Measurements from ENCODE around the gene YRDC. TPM values are rescaled to one million over a fixed set of nuclear protein-coding genes. Genes with fewer than 3 reads are reported as not detected.

Gene YRDC
- total and polyA plus RNA-seq, 2 experiments from 2014 or later: 18.4 to 46.0 TPM

DNA sequence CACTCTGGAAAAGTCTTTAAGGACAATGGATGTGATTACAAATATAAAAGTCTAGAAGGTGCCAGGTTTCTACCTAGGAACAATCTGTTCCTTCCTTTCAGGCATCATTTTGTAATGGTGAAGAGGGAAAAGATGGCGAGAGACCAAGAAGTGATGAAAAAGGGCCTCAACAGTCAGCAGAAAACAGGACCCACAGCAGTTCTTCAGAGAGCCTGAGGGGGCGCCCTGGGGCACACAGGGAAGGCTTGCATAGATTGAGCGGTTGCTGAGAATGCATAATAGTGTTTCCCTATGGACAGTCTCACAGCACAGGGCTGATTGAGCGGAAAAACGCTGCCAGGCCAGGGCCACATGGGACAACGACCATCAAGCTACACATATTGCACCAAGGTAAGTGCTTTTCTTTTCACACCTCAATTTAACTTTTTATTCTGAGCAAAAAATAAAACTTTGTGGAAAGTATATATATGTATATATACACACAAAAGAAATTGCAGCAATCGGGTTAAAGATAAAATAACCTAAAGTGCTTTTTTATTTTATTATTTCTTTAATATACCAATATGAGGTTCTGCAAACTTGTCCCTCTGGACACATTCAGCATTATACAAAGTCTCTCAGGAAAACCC lies 3.1 kb upstream of the YRDC start:
- Histone ChIP-seq H3K27ac (ENCODE audit: low read depth) (no peak overlapping the region), H3K27me3 (ENCODE audit: insufficient read depth) (no peaks in the 10 kb centered on the region), H3F3A (replicated peaks; ENCODE audit: low read depth) (peaks cover 9% of the 10 kb centered on the region; the same call in 1 of the 2 replicates), H3K4me1 (ENCODE audit: insufficient read depth) (peaks cover 13% of the 10 kb centered on the region), H3K4me2 (no peak overlapping the region), H3K4me3 (no peak overlapping the region), H3K36me3 (ENCODE audit: insufficient read depth) (peaks cover 9% of the 10 kb centered on the region), H2AFZ (no peak overlapping the region), H3K79me2 (replicated peaks; ENCODE audit: insufficient read depth) (peaks cover 28% of the 10 kb centered on the region), H4K20me1 (replicated peaks; ENCODE audit: insufficient read depth) (peaks cover 15% of the 10 kb centered on the region; the same call in 1 of the 2 replicates), H3K9me2 (ENCODE audit: insufficient read depth) (no peaks in the 10 kb centered on the region)
- Mint-ChIP-seq H3K4me3 (no peak overlapping the region; the same call in 2 of the 3 replicates), H3K4me1 (peaks cover 20% of the 10 kb centered on the region), H3K27ac (peak overlapping the region; percentile 30; the same call in 1 of the 2 replicates), H3K9me3 (no peaks in the 10 kb centered on the region), H3K36me3 (ENCODE audit: low read depth) (peaks cover 31% of the 10 kb centered on the region), H3K27me3 (ENCODE audit: insufficient read depth, low read depth, poor library complexity) (peaks cover 16% of the 10 kb centered on the region)
- ATAC-seq (peak; percentile 32), DNase-seq (ENCODE audit: low spot score) (peak; percentile 94)
- TF ChIP-seq, protein P1, sequence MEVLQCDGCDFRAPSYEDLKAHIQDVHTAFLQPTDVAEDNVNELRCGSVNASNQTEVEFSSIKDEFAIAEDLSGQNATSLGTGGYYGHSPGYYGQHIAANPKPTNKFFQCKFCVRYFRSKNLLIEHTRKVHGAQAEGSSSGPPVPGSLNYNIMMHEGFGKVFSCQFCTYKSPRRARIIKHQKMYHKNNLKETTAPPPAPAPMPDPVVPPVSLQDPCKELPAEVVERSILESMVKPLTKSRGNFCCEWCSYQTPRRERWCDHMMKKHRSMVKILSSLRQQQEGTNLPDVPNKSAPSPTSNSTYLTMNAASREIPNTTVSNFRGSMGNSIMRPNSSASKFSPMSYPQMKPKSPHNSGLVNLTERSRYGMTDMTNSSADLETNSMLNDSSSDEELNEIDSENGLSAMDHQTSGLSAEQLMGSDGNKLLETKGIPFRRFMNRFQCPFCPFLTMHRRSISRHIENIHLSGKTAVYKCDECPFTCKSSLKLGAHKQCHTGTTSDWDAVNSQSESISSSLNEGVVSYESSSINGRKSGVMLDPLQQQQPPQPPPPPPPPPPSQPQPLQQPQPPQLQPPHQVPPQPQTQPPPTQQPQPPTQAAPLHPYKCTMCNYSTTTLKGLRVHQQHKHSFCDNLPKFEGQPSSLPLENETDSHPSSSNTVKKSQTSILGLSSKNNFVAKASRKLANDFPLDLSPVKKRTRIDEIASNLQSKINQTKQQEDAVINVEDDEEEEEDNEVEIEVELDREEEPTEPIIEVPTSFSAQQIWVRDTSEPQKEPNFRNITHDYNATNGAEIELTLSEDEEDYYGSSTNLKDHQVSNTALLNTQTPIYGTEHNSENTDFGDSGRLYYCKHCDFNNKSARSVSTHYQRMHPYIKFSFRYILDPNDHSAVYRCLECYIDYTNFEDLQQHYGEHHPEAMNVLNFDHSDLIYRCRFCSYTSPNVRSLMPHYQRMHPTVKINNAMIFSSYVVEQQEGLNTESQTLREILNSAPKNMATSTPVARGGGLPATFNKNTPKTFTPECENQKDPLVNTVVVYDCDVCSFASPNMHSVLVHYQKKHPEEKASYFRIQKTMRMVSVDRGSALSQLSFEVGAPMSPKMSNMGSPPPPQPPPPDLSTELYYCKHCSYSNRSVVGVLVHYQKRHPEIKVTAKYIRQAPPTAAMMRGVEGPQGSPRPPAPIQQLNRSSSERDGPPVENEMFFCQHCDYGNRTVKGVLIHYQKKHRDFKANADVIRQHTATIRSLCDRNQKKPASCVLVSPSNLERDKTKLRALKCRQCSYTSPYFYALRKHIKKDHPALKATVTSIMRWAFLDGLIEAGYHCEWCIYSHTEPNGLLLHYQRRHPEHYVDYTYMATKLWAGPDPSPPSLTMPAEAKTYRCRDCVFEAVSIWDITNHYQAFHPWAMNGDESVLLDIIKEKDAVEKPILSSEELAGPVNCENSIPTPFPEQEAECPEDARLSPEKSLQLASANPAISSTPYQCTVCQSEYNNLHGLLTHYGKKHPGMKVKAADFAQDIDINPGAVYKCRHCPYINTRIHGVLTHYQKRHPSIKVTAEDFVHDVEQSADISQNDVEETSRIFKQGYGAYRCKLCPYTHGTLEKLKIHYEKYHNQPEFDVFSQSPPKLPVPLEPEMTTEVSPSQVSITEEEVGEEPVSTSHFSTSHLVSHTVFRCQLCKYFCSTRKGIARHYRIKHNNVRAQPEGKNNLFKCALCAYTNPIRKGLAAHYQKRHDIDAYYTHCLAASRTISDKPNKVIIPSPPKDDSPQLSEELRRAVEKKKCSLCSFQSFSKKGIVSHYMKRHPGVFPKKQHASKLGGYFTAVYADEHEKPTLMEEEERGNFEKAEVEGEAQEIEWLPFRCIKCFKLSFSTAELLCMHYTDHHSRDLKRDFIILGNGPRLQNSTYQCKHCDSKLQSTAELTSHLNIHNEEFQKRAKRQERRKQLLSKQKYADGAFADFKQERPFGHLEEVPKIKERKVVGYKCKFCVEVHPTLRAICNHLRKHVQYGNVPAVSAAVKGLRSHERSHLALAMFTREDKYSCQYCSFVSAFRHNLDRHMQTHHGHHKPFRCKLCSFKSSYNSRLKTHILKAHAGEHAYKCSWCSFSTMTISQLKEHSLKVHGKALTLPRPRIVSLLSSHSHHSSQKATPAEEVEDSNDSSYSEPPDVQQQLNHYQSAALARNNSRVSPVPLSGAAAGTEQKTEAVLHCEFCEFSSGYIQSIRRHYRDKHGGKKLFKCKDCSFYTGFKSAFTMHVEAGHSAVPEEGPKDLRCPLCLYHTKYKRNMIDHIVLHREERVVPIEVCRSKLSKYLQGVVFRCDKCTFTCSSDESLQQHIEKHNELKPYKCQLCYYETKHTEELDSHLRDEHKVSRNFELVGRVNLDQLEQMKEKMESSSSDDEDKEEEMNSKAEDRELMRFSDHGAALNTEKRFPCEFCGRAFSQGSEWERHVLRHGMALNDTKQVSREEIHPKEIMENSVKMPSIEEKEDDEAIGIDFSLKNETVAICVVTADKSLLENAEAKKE (CRISPR knock-in tag; IDR thresholded peaks at IDR 0.05): no peak
- TF ChIP-seq, protein P2, sequence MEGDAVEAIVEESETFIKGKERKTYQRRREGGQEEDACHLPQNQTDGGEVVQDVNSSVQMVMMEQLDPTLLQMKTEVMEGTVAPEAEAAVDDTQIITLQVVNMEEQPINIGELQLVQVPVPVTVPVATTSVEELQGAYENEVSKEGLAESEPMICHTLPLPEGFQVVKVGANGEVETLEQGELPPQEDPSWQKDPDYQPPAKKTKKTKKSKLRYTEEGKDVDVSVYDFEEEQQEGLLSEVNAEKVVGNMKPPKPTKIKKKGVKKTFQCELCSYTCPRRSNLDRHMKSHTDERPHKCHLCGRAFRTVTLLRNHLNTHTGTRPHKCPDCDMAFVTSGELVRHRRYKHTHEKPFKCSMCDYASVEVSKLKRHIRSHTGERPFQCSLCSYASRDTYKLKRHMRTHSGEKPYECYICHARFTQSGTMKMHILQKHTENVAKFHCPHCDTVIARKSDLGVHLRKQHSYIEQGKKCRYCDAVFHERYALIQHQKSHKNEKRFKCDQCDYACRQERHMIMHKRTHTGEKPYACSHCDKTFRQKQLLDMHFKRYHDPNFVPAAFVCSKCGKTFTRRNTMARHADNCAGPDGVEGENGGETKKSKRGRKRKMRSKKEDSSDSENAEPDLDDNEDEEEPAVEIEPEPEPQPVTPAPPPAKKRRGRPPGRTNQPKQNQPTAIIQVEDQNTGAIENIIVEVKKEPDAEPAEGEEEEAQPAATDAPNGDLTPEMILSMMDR (conservative IDR thresholded peaks at IDR 0.05; ENCODE audit: low read depth in 2 of 2): peak; percentile 81 to 89
- no peak for TF ChIP-seq ZNF331 (CRISPR knock-in tag; IDR thresholded peaks at IDR 0.05; ENCODE audit: low read depth)
